Measurements from ENCODE around the gene BEND3.

The BEND3 gene

GRCh38 chr6:107154131-107154800 lies 39.0 kb upstream of the BEND3 start:
- TF ChIP-seq SIN3A (IDR thresholded peaks at IDR 0.05; ENCODE audit: borderline replicate concordance, insufficient read depth, low read length), result no peak
- TF ChIP-seq, protein P1, sequence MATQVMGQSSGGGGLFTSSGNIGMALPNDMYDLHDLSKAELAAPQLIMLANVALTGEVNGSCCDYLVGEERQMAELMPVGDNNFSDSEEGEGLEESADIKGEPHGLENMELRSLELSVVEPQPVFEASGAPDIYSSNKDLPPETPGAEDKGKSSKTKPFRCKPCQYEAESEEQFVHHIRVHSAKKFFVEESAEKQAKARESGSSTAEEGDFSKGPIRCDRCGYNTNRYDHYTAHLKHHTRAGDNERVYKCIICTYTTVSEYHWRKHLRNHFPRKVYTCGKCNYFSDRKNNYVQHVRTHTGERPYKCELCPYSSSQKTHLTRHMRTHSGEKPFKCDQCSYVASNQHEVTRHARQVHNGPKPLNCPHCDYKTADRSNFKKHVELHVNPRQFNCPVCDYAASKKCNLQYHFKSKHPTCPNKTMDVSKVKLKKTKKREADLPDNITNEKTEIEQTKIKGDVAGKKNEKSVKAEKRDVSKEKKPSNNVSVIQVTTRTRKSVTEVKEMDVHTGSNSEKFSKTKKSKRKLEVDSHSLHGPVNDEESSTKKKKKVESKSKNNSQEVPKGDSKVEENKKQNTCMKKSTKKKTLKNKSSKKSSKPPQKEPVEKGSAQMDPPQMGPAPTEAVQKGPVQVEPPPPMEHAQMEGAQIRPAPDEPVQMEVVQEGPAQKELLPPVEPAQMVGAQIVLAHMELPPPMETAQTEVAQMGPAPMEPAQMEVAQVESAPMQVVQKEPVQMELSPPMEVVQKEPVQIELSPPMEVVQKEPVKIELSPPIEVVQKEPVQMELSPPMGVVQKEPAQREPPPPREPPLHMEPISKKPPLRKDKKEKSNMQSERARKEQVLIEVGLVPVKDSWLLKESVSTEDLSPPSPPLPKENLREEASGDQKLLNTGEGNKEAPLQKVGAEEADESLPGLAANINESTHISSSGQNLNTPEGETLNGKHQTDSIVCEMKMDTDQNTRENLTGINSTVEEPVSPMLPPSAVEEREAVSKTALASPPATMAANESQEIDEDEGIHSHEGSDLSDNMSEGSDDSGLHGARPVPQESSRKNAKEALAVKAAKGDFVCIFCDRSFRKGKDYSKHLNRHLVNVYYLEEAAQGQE (IDR thresholded peaks at IDR 0.05; ENCODE audit: insufficient read depth in 1 of 2, low read depth in 2 of 2, low read length in 2 of 2), result no peak
- TF ChIP-seq TAF1 (IDR thresholded peaks at IDR 0.05; ENCODE audit: borderline replicate concordance, insufficient read depth, low read length), result no peak
- TF ChIP-seq FOXP2 (optimal IDR thresholded peaks at IDR 0.05; ENCODE audit: borderline replicate concordance, extremely low read depth, extremely low read length, insufficient read depth), result no peak
- no peak for TF ChIP-seq POLR2AphosphoS5 (IDR thresholded peaks at IDR 0.05; ENCODE audit: low read depth, low read length)

DNA sequence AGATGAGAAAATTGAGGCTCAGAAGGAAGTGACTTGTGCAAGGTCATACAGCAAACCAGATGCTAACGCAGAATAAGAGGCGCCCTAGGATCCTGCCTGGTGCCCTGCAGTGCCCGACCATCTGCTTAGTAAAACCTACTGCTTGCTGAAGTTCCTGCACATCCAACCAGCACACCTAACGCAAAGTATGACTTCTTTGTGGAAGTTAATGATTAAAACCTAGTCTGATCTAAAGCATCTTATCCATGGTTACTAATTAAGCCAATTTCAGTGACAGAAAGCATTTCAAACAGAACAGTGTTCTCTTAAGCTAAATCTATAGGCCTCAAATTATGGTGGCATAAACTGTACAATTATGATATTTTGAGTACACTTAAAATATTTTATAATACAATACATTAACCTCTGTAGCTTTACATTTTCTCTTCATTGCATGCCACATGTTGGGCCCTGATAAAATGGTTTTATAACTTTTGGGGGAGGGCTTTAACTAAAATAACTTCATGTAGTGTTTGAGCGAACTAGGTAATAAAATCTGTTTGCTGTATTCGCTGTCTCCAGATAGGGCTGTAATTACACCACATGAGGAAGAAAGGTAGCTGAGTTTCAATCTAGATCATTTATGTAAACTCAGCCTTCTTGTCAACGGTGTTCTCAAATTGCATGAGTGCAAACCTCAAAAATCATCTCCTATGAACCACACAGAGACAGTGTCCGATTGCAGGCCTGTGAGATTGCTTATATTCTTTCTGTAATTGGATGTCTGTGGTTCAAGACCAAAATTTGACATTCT lies 37.5 kb upstream of the BEND3 start:
- TF ChIP-seq TAF1 (IDR thresholded peaks at IDR 0.05; ENCODE audit: borderline replicate concordance, insufficient read depth, low read length) (no peak), POLR2AphosphoS5 (IDR thresholded peaks at IDR 0.05; ENCODE audit: low read depth, low read length) (no peak), FOXP2 (optimal IDR thresholded peaks at IDR 0.05; ENCODE audit: borderline replicate concordance, extremely low read depth, extremely low read length, insufficient read depth) (no peak), SIN3A (IDR thresholded peaks at IDR 0.05; ENCODE audit: borderline replicate concordance, insufficient read depth, low read length) (no peak)
- TF ChIP-seq, protein P1 (IDR thresholded peaks at IDR 0.05; ENCODE audit: insufficient read depth in 1 of 2, low read depth in 2 of 2, low read length in 2 of 2), result no peak

DNA sequence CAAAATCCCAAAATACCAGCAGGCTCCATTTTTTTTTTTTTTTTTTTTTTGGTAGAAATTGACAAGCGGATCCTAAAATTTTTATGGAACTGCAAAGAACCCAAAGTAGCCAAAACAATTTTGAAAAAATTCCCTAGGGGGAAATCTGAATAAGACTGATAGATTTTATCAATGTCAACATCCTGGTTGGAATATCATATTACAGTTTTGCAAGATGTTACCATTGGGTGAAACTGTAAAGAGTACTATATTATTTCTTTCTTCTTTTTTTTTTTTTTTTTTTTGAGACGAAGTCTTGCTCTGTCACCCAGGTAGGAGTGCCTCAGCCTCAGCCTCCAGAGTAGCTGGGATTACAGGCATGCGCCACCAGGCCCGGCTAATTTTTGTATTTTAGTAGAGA lies 29.4 kb upstream of the BEND3 start:
- no peak for TF ChIP-seq TAF1 (IDR thresholded peaks at IDR 0.05; ENCODE audit: borderline replicate concordance, insufficient read depth, low read length)
- no peak for TF ChIP-seq SIN3A (IDR thresholded peaks at IDR 0.05; ENCODE audit: borderline replicate concordance, insufficient read depth, low read length)
- TF ChIP-seq, protein P1 (IDR thresholded peaks at IDR 0.05; ENCODE audit: insufficient read depth in 1 of 2, low read depth in 2 of 2, low read length in 2 of 2), result no peak
- no peak for TF ChIP-seq POLR2AphosphoS5 (IDR thresholded peaks at IDR 0.05; ENCODE audit: low read depth, low read length)
- no peak for TF ChIP-seq FOXP2 (optimal IDR thresholded peaks at IDR 0.05; ENCODE audit: borderline replicate concordance, extremely low read depth, extremely low read length, insufficient read depth)

DNA sequence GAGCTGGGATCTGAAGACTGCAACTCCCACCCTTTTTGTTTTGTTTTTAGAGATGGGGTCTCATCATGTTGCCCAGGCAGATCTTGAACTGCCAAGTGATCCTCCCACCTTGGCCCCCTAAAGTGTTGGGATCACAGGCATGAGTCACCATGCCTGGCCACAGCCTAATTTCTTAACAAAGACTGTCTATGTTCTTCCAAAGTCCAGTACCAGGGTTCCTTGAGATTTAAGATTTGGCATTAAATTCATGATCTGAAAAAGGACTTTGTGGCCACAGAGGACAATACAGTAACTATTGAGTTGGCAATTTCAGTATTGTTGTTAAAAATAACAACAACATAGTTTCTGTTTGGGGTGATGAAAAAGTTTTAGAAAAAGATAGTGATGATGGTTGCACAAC lies 28.7 kb upstream of the BEND3 start:
- TF ChIP-seq POLR2AphosphoS5 (IDR thresholded peaks at IDR 0.05; ENCODE audit: low read depth, low read length) (no peak), FOXP2 (optimal IDR thresholded peaks at IDR 0.05; ENCODE audit: borderline replicate concordance, extremely low read depth, extremely low read length, insufficient read depth) (no peak), SIN3A (IDR thresholded peaks at IDR 0.05; ENCODE audit: borderline replicate concordance, insufficient read depth, low read length) (no peak), TAF1 (IDR thresholded peaks at IDR 0.05; ENCODE audit: borderline replicate concordance, insufficient read depth, low read length) (no peak)
- TF ChIP-seq, protein P1 (IDR thresholded peaks at IDR 0.05; ENCODE audit: insufficient read depth in 1 of 2, low read depth in 2 of 2, low read length in 2 of 2), result no peak

Data from PFSK-1 (cell line).